Ishikawa (cell line): Measurements from ENCODE around the gene RASL12.

Source experiments
- CEBPB ChIP-seq: IDR thresholded peaks from 2 replicates; pipeline ENCODE4 v1.6.1; 2012
- CREB1 ChIP-seq: IDR thresholded peaks from 2 replicates; pipeline ENCODE4 v1.6.1; 2012; ENCODE audit warnings: low read depth
- EGR1 ChIP-seq: IDR thresholded peaks from 2 replicates; pipeline ENCODE4 v1.6.1; 2012
- EP300 ChIP-seq: IDR thresholded peaks from 2 replicates; pipeline ENCODE4 v1.6.1; 2012; ENCODE audit warnings: borderline replicate concordance
- FOXM1 ChIP-seq: IDR thresholded peaks from 2 replicates; pipeline ENCODE4 v1.6.1; 2012; ENCODE audit warnings: low read depth, borderline replicate concordance
- MAX ChIP-seq: IDR thresholded peaks from 2 replicates; pipeline ENCODE4 v1.6.1; 2012
- NFIC ChIP-seq: IDR thresholded peaks from 2 replicates; pipeline ENCODE4 v1.6.1; 2012
- RAD21 ChIP-seq: IDR thresholded peaks from 2 replicates; pipeline ENCODE4 v1.6.1; 2012; ENCODE audit warnings: low read depth
- TAF1 ChIP-seq: IDR thresholded peaks from 2 replicates; pipeline ENCODE4 v1.6.1; 2012; ENCODE audit warnings: low read depth, mild to moderate bottlenecking
- TCF12 ChIP-seq: IDR thresholded peaks from 2 replicates; pipeline ENCODE4 v1.6.1; 2012; ENCODE audit warnings: low read depth
- TEAD4 ChIP-seq: IDR thresholded peaks from 2 replicates; pipeline ENCODE4 v1.6.1; 2012
- YY1 ChIP-seq: IDR thresholded peaks from 2 replicates; pipeline ENCODE4 v1.6.1; 2012; ENCODE audit warnings: low read depth
- ZBTB7A ChIP-seq: IDR thresholded peaks from 2 replicates; pipeline ENCODE4 v1.6.1; 2012; ENCODE audit warnings: low read depth
- TF ChIP-seq, protein P1 (sequence below): IDR thresholded peaks from 2 replicates; pipeline ENCODE4 v1.6.1; 2012
- TF ChIP-seq, protein P2 (sequence below): IDR thresholded peaks from 2 replicates; pipeline ENCODE4 v1.6.1; 2012; ENCODE audit warnings: low read depth, mild to moderate bottlenecking

Gene RASL12

GRCh38 chr15:65091946-65092770 lies 24.4 kb upstream of the RASL12 start:
- no peak for TF ChIP-seq YY1
- no peak for TF ChIP-seq CEBPB
- TF ChIP-seq TEAD4, result no peak
- TF ChIP-seq CREB1, result no peak
- TF ChIP-seq, protein P1, sequence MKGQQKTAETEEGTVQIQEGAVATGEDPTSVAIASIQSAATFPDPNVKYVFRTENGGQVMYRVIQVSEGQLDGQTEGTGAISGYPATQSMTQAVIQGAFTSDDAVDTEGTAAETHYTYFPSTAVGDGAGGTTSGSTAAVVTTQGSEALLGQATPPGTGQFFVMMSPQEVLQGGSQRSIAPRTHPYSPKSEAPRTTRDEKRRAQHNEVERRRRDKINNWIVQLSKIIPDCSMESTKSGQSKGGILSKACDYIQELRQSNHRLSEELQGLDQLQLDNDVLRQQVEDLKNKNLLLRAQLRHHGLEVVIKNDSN, result no peak
- TF ChIP-seq FOXM1, result no peak
- TF ChIP-seq, protein P2, sequence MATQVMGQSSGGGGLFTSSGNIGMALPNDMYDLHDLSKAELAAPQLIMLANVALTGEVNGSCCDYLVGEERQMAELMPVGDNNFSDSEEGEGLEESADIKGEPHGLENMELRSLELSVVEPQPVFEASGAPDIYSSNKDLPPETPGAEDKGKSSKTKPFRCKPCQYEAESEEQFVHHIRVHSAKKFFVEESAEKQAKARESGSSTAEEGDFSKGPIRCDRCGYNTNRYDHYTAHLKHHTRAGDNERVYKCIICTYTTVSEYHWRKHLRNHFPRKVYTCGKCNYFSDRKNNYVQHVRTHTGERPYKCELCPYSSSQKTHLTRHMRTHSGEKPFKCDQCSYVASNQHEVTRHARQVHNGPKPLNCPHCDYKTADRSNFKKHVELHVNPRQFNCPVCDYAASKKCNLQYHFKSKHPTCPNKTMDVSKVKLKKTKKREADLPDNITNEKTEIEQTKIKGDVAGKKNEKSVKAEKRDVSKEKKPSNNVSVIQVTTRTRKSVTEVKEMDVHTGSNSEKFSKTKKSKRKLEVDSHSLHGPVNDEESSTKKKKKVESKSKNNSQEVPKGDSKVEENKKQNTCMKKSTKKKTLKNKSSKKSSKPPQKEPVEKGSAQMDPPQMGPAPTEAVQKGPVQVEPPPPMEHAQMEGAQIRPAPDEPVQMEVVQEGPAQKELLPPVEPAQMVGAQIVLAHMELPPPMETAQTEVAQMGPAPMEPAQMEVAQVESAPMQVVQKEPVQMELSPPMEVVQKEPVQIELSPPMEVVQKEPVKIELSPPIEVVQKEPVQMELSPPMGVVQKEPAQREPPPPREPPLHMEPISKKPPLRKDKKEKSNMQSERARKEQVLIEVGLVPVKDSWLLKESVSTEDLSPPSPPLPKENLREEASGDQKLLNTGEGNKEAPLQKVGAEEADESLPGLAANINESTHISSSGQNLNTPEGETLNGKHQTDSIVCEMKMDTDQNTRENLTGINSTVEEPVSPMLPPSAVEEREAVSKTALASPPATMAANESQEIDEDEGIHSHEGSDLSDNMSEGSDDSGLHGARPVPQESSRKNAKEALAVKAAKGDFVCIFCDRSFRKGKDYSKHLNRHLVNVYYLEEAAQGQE, result no peak
- no peak for TF ChIP-seq NFIC
- TF ChIP-seq TCF12, result no peak
- no peak for TF ChIP-seq RAD21
- no peak for TF ChIP-seq MAX
- no peak for TF ChIP-seq TAF1
- TF ChIP-seq ZBTB7A, result no peak
- no peak for TF ChIP-seq EP300
- TF ChIP-seq EGR1, result no peak

- TF ChIP-seq EGR1, result no peak
- TF ChIP-seq TAF1, result no peak
- TF ChIP-seq MAX, result no peak
- TF ChIP-seq TEAD4, result no peak
- TF ChIP-seq, protein P2, result no peak
- no peak for TF ChIP-seq TCF12
- no peak for TF ChIP-seq RAD21
- TF ChIP-seq NFIC, result no peak
Observed at GRCh38 chr15:65089206-65089824, 21.5 kb upstream of the RASL12 start.

GRCh38 chr15:65088643-65089021 lies 20.8 kb upstream of the RASL12 start:
- no peak for TF ChIP-seq EP300
- no peak for TF ChIP-seq MAX
- TF ChIP-seq, protein P2, result no peak
- no peak for TF ChIP-seq RAD21
- no peak for TF ChIP-seq TEAD4
- no peak for TF ChIP-seq TCF12
- TF ChIP-seq EGR1, result no peak
- TF ChIP-seq ZBTB7A, result no peak
- TF ChIP-seq NFIC, result no peak
- TF ChIP-seq CREB1, result no peak
- TF ChIP-seq CEBPB, result no peak
- no peak for TF ChIP-seq TAF1
- TF ChIP-seq YY1, result no peak
- TF ChIP-seq, protein P1, result no peak
